Prostate gland (tissue), 2 donors: ENCODE results near the gene MED17.

Experiments
- CTCF ChIP-seq, 4 experiments: fragments of 200-600 bp in 2 of 4; fragments of 450-650 bp in 2 of 4; sonication (generic) in 2 of 4; IDR thresholded peaks; 1 replicate in 3 of 4; 2 replicates in 1 of 4; pipeline ENCODE4 v1.5.1; 2016 to 2019; ENCODE audit warnings: antibody characterized with exemption in 4 of 4, mild to moderate bottlenecking in 2 of 4, moderate library complexity in 2 of 4
- POLR2AphosphoS5 ChIP-seq: sonication (generic); formaldehyde crosslinking; IDR thresholded peaks from one replicate; pipeline ENCODE4 v1.6.1; 2017; ENCODE audit warnings: antibody characterized with exemption

GRCh38 chr11:93747122-93747521 is 37.0 kb upstream of the MED17 start:
- no peak for TF ChIP-seq CTCF (IDR thresholded peaks at IDR 0.05)
- no peak for TF ChIP-seq POLR2AphosphoS5
